GM15510 (cell line): ENCODE data around the gene MED29.

Experiments
- POLR2A ChIP-seq: IDR thresholded peaks from 3 replicates; pipeline ENCODE4 v1.6.1; 2011; ENCODE audit warnings: borderline replicate concordance; ENCODE audit not compliant: insufficient read length; ENCODE audit errors: extremely low read depth

MED29 gene

GRCh38 chr19:39411081-39411831 lies 20.1 kb downstream of the MED29 start:
- no peak for TF ChIP-seq POLR2A

DNA sequence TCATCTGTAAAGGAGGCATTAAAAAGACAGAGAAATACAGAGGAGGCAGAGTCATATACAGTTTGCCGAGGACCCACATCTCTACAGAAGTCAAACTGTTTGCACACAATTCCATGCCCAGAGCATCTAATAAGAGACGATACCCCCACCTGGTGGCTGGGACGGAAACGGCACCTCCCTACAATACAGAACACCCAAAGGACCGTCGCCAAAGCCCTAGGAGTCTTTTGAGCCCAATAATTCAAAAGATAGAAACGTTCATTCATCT lies 20.6 kb downstream of the MED29 start:
- TF ChIP-seq POLR2A: no peak

- peak; percentile 85 for TF ChIP-seq POLR2A
Observed at GRCh38 chr19:39412100-39412866, 21.1 kb downstream of the MED29 start, which contains the start of gene PLEKHG2. TSS of gene PLEKHG2 (plus strand) at chr19:39412669. CDS start at chr19:39414087, 1,418 bp downstream.

GRCh38 chr19:39412867-39413271 lies 21.7 kb downstream of the MED29 start:
- TF ChIP-seq POLR2A: no peak

DNA sequence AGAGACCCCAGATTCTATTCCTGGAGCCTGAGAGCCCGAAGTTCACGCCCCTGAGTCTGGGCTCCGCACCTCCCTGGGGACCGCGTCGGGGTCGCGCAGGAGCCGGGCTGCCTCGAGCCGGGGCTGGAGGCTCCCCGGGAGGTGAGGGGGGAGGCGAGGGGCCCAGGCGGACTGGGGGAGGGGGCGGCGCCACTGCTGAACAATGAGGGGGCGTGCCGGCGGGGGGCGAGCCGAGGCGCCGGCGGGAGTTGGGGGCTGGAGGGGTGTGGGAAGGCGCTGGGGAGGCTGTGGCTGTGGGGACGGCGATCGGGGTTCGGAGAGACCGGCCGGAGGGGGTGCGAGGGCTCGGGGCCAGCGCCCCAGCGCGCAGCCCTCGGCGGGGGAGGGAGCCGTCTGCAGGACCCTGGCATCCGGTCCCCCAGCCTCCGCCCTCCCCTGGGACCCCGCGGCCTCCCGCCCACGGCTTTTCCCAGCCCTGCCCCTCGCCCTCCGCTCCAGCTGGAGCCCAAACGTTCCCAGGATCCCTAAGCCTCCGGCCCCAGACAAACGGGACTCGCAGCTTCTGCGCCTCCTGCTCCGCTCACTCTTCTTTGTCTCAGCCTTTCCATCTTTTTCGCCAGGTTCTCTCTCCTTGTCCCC lies 22.2 kb downstream of the MED29 start:
- no peak for TF ChIP-seq POLR2A

DNA sequence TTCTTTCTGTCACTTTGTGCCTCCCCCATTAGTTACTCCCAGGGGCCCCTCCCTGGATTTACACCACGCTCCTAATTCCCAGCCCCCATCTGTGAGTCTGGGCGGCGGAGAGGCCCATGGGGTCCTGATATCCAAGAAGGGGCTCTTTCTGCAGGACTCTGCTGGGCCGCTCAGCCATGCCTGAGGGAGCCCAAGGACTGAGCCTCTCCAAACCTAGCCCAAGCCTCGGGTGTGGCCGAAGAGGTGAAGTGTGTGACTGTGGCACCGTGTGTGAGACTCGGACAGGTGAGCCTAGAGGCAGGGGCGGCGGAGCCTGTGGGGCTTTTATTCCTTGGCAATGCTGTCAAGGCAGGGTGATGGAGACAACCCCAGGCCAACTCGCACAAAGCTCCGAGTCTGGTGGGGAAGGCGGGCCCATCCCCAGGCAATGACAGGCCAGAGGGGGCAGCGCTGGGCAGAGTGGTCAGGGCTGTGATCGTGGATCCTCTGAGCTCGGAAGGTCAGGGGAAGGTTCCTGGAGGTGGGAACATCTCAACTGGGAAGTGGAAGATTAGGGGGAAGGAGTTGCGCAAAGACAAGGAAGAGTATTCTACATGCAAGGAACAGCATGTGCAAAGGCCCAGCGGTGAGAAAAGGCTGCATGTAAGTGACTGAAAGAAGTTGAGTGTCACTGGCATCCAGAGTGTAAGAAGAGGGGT lies 22.9 kb downstream of the MED29 start:
- TF ChIP-seq POLR2A: no peak

DNA sequence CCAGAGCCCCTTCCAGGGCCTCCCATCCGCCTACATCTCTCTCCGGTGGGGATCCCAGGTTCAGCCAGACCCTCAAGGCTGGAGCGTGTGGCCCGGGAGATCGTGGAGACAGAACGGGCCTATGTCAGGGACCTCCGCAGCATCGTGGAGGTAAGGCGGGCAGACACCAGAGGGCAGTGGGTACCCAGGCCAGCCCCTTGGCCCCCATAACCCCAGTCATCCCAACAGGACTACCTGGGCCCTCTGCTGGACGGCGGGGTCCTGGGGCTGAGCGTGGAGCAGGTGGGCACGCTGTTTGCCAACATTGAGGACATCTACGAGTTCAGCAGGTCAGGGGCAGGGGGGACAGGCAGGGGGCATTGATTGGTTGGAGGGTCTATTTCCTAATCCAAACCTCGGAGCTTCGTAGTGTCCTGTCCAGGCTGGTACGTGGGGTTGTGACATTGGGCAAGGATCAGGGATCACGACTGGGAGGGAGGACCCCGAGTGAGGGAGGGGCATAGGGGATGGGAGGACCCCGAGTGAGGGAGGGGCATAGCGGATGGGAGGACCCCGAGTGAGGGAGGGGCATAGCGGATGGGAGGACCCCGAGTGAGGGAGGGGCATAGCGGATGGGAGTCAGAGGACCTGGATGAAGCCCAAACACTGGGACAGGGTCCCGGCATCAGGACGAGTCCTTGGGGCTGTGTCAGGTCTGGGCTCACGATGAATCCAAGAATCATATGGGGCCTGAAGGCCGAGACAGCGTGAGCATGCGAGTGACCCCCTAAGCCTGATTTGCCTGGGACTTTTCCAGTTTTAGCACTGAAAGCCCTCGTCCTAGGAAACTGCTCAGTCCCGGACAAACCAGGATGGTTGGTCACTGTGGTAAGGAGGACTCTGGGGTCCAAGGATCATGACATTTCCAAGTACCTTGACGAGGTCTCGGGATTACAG lies 24.2 kb downstream of the MED29 start:
- TF ChIP-seq POLR2A: no peak

DNA sequence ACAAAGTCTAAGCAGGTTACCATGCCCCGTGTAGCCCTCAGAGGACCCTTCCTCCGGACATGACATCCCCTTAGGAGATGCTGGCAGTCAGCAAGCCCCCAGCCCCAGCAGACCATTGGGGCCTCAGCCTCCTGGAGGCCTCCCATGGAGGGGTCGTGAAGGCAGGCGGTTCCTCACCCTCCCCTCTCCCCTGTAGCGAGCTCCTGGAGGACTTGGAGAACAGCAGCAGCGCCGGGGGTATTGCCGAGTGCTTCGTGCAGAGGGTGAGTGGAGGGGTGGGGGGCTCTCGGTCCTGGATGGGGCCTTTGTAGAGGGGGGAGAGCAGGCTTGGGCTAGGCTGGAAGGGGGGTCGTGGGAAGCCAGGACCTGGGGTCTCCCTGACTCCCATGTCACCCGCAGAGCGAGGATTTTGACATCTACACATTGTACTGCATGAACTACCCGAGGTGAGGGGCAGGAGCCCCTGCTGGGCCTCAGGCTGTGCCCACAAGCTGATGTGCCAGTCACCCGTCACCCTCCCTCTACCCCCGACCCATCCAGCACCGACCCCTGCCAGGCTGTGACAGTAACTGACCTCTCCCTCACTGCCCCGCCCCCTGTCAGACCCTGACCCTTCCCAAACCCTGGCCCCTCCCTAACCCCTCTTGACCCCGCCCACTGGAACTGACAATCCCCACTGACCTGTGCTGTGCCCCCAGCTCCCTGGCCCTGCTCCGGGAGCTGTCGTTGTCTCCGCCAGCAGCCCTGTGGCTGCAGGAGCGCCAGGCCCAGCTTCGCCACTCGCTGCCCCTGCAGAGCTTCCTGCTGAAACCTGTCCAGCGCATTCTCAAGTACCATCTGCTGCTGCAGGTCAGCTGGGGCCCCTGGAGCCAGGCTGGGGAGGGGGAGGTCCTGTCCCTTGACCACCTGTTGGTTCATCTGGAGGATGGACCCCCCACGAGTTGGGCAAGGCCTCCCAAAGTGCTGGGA lies 25.3 kb downstream of the MED29 start:
- TF ChIP-seq POLR2A: no peak

GRCh38 chr19:39417463-39418181 lies 26.4 kb downstream of the MED29 start:
- no peak for TF ChIP-seq POLR2A

DNA sequence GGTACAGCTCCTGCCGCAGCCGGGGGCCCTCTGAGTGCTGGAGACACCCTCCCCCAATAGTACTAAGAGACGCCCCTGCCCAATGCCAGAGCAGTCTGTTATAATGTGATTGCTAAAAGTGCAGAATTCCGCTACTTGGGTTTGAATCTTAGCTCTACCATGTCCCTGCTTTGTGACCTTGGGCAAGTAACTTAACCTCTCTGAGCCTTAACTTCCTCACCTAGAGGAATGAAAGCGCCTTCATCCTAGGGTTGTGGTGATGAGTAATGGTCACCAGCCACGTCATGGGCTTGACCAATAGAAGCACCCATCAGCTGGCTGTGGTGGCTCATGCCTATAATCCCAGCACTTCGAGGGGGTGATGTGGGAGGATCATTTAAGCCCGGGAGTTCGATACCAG lies 27.8 kb downstream of the MED29 start:
- no peak for TF ChIP-seq POLR2A

- TF ChIP-seq POLR2A: no peak
Observed at GRCh38 chr19:39420769-39421168, 29.6 kb downstream of the MED29 start.

GRCh38 chr19:39422020-39422419 lies 30.8 kb downstream of the MED29 start:
- TF ChIP-seq POLR2A: no peak
